Measurements from ENCODE around the gene THRSP.
A peak's percentile ranks its signal among the peaks of the same experiment; 100 is the strongest.

THRSP gene

DNA sequence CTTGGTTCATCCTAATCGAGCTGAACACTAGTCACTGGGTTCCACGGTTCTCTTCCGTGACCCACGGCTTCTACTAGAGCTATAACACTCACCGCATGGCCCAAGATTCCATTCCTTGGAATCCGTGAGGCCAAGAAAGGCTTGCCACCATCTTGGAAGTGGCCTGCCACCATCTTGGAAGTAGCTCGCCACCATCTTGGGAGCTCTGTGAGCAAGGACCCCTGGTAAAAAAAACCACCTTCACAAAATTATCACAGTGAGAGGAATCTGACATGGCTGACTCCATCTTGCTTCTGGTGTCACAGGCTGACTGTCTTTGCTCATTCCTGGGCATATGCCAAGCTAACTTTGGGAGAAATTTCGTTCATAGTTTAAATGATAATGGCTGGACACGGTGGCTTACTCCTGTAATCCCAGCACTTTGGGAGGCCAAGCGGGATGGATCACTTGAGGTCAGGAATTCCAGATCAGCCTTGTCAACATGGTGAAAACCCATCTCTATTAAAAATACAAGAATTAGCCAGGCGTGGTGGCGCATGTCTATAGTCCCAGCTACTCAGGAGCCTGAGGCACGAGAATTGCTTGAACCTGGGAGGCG, 21.7 kb upstream of the THRSP start:
- POLR2A ChIA-PET (ENCODE audit: low non-redundant PET): no interaction called here
- TF ChIP-seq CTCF (conservative IDR thresholded peaks at IDR 0.05; ENCODE audit: low read depth): no peak
- CTCF ChIA-PET: no interaction called here
- DNase-seq (ENCODE audit: low spot score): no peak
- H3K27ac ChIP-seq: no peak overlapping the region

GRCh38 chr11:78044706-78045105, 19.0 kb upstream of the THRSP start:
- no peak overlapping the region for H3K27ac ChIP-seq
- DNase-seq (ENCODE audit: low spot score): no peak
- no peak for TF ChIP-seq CTCF (conservative IDR thresholded peaks at IDR 0.05; ENCODE audit: low read depth)
- POLR2A ChIA-PET (ENCODE audit: low non-redundant PET): no interaction called here
- CTCF ChIA-PET: interaction anchor here (0.6 to 1.6 kb wide), 2 partner anchors 14 to 24 kb away, joined by 3 to 6 read pairs; no protein-coding TSS in a partner anchor

DNA sequence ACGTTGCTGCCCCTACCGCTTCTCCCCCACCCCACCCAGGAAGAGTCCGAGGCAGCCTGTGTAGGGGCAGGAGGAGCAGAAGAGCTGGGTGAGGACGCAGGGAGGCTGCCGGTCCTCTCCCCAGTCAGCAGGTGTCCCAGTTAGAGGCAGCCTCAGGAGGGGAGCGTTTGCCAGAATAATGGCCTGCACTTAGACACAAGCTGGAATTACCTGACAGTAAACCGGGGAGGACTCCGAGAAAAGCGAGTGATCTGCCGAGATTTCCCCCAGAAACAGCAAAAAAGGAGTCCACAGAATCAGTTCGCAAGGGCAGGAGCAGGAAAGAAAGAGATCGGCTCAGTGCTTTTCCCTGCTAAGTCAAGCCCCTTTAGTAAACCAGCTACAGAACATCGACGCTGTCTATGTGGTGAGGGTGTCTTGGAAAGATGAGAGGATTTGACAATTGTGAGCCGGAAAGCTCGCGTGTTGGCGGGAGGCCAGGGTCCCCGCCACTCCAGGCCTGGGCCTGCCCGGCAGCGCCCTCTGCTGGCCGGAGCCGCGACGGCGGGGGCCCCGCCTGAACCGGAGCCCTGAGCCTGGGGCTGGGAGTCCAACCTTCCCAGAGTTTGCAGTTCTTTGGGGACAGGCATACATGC, 17.7 kb upstream of the THRSP start:
- DNase-seq (ENCODE audit: low spot score): peak; percentile 78
- peak; percentile 99 for TF ChIP-seq CTCF (conservative IDR thresholded peaks at IDR 0.05; ENCODE audit: low read depth)
- POLR2A ChIA-PET (ENCODE audit: low non-redundant PET): no interaction called here
- 0 out of 2 replicates have a peak overlapping the region, but pooled peaks have one; percentile 10 for H3K27ac ChIP-seq
- CTCF ChIA-PET: interaction anchor here (0.6 to 1.6 kb wide), 8 partner anchors 15 to 1497 kb away, joined by 3 to 6 read pairs (median 4); partner anchors contain the start of gene KCTD21

DNA sequence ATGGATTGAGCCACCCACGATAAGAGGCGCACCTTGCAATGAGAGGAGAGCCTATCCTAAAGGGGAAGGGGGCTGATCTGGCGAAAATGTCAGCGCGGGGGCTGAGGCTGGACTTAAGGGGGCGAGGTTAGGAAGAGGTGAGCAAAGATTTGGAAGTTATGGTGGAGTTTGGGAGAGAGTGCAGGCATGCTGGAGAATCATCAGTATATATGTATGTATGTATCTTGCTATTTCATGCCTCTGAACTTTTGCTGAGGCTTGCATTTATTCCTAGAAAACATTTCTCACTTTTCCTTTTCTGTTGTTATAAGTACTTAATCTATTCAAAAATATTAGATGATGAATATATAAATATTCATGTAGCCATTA, 17.2 kb upstream of the THRSP start:
- CTCF ChIA-PET: interaction anchor here (0.6 to 1.0 kb wide), 2 partner anchors 51 to 447 kb away, joined by 3 to 6 read pairs; no protein-coding TSS in a partner anchor

GRCh38 chr11:78048561-78048960, 15.1 kb upstream of the THRSP start:
- H3K27ac ChIP-seq: no peak overlapping the region
- no peak for TF ChIP-seq CTCF (conservative IDR thresholded peaks at IDR 0.05; ENCODE audit: low read depth)
- CTCF ChIA-PET: no interaction called here
- DNase-seq (ENCODE audit: low spot score): no peak
- POLR2A ChIA-PET (ENCODE audit: low non-redundant PET): no interaction called here

More for the DNA sequence above, 17.2 kb upstream of the THRSP start:
- DNase-seq (ENCODE audit: low spot score): no peak
- TF ChIP-seq CTCF (conservative IDR thresholded peaks at IDR 0.05; ENCODE audit: low read depth): peak; percentile 79
- H3K27ac ChIP-seq: 0 out of 2 replicates have a peak overlapping the region, but pooled peaks have one; percentile 10
- POLR2A ChIA-PET (ENCODE audit: low non-redundant PET): no interaction called here

DNA sequence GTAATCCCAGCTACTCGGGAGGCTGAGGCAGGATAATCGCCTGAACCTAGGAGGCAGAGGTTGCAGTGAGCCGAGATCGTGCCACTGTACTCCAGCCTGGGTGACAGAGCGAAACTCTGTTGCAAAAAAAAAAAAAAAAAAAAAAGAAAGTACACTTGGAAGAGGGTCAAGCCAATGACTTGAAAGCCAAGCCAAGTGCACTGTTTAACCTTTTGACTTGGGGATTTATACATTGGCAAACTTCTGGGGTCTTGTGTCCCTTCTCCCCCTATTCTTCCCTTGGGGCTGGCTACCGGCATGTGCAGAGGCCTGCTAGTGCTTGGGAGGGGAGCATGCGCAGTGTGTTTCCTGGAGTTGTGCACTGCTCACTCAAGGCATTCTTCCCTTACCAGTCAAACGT, 14.3 kb upstream of the THRSP start:
- ChIA-PET POLR2A (ENCODE audit: low non-redundant PET) (no interaction called here), CTCF (no interaction called here)
- DNase-seq (ENCODE audit: low spot score): no peak
- H3K27ac ChIP-seq: no peak overlapping the region
- no peak for TF ChIP-seq CTCF (conservative IDR thresholded peaks at IDR 0.05; ENCODE audit: low read depth)
